SK-N-SH (cell line): ENCODE results near the gene MAP3K7.

Experiments
- FOXJ3 ChIP-seq: sonication (generic); formaldehyde crosslinking; IDR thresholded peaks from 2 replicates; pipeline ENCODE4 v1.5.1; 2020; ENCODE audit warnings: mild to moderate bottlenecking, missing genetic modification reagents
- POLR2AphosphoS5 ChIP-seq: IDR thresholded peaks from 2 replicates; pipeline ENCODE4 v1.6.1; 2012; ENCODE audit warnings: low read depth, low read length
- RAD21 ChIP-seq: IDR thresholded peaks from 2 replicates; pipeline ENCODE4 v1.6.1; 2012; ENCODE audit warnings: mild to moderate bottlenecking, low read length
- SIN3A ChIP-seq: IDR thresholded peaks from 2 replicates; pipeline ENCODE4 v1.6.1; 2012; ENCODE audit warnings: low read depth, mild to moderate bottlenecking, low read length, moderate library complexity, borderline replicate concordance
- TAF1 ChIP-seq: IDR thresholded peaks from 2 replicates; pipeline ENCODE4 v1.6.1; 2012; ENCODE audit warnings: low read depth, mild to moderate bottlenecking, low read length, moderate library complexity, borderline replicate concordance
- TEAD4 ChIP-seq: IDR thresholded peaks from 2 replicates; pipeline ENCODE4 v1.4.0; 2012; ENCODE audit warnings: mild to moderate bottlenecking, borderline replicate concordance; ENCODE audit not compliant: insufficient read depth
- YY1 ChIP-seq: IDR thresholded peaks from 2 replicates; pipeline ENCODE4 v1.4.0; 2012; ENCODE audit warnings: low read depth, mild to moderate bottlenecking
- TF ChIP-seq, protein P1 (sequence below): fragments of 200-600 bp; sonication (generic); IDR thresholded peaks from 2 replicates; pipeline ENCODE4 v1.6.1; 2017; ENCODE audit warnings: antibody characterized with exemption, mild to moderate bottlenecking, moderate library complexity

DNA sequence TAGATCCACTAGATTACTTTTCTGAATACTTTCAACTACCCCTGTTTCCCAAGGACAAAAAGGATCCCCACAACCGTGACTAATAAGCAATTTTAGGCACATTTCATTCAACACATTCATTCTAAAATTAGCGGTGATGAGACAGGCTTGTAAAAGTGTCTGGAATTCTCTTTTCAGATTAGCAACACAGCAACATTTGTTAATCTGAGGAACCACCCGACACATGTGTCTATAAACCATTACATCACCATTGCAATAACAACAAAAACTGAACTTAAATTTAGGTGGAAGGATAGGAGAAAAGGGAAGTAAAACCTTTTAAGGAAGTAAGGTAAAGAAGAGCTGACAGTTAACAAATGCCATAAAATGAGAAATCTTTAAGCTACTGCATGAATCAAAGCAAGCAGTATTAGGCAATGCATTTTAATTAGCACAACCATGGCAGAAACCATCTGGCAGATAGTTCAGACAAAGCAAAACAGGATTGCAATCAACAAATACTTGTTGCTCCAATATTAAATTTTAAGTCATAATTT is 49.1 kb downstream of the MAP3K7 start:
- no peak for TF ChIP-seq YY1
- TF ChIP-seq RAD21 = no peak
- no peak for TF ChIP-seq SIN3A
- no peak for TF ChIP-seq TEAD4
- TF ChIP-seq, protein P1, sequence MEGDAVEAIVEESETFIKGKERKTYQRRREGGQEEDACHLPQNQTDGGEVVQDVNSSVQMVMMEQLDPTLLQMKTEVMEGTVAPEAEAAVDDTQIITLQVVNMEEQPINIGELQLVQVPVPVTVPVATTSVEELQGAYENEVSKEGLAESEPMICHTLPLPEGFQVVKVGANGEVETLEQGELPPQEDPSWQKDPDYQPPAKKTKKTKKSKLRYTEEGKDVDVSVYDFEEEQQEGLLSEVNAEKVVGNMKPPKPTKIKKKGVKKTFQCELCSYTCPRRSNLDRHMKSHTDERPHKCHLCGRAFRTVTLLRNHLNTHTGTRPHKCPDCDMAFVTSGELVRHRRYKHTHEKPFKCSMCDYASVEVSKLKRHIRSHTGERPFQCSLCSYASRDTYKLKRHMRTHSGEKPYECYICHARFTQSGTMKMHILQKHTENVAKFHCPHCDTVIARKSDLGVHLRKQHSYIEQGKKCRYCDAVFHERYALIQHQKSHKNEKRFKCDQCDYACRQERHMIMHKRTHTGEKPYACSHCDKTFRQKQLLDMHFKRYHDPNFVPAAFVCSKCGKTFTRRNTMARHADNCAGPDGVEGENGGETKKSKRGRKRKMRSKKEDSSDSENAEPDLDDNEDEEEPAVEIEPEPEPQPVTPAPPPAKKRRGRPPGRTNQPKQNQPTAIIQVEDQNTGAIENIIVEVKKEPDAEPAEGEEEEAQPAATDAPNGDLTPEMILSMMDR = no peak
- TF ChIP-seq TAF1 = no peak
- TF ChIP-seq POLR2AphosphoS5 = no peak
- no peak for TF ChIP-seq FOXJ3
